B cell (primary cell): ENCODE measurements around the gene SERPINF2. TPM values are rescaled to one million over a fixed set of nuclear protein-coding genes. Genes with fewer than 3 reads are reported as not detected.
"Not testable (repeated sequence)": the region's sequence is repeated elsewhere in the genome, so short reads cannot be mapped to it uniquely, and the experiment has no call there.

ENCODE experiments used
- ATAC-seq: fragments of 200-7000 bp; cut with Tn5 transposase; one replicate; pipeline ENCODE4 v1.10.0; 2021; ENCODE audit warnings: low read depth, mild to moderate bottlenecking, moderate number of reproducible peaks, moderate library complexity
- CTCF ChIA-PET: fragments of 350-600 bp; sonication (Branson Sonifier 250); formaldehyde crosslinking; loops from one replicate; lab custom pipeline; 2021; ENCODE audit warnings: antibody characterized with exemption, inconsistent platforms; lab: Charles Lee
- POLR2A ChIA-PET: fragments of 350-600 bp; sonication (Branson Sonifier 250); formaldehyde crosslinking; loops from one replicate; lab custom pipeline; 2021; ENCODE audit warnings: antibody characterized with exemption; lab: Charles Lee
- DNase-seq: peaks from one replicate; pipeline ENCODE4 v3.0.0; 2013
- H2AFZ ChIP-seq: 2 replicates; pipeline ENCODE4 v1.6.1; 2012; ENCODE audit warnings: mild to moderate bottlenecking, low read depth, low read length; ENCODE audit not compliant: insufficient read depth, poor library complexity, severe bottlenecking
- H3K27ac ChIP-seq, 2 donors: 1 replicate in 1 of 2; 2 replicates in 1 of 2; pipeline ENCODE4 v1.5.1; 2012 to 2013; ENCODE audit warnings: low read length in 2 of 2, mild to moderate bottlenecking in 2 of 2, moderate library complexity in 1 of 2
- H3K27me3 ChIP-seq, 4 experiments: fragments of 200-600 bp in 1 of 4; sonication (generic) in 1 of 4; replicated peaks in 1 of 4; 1 replicate in 2 of 4; 2 replicates in 2 of 4; pipeline versions ENCODE4 v1.6.1 to v1.7.0; 2013 to 2016; ENCODE audit warnings: low read length in 3 of 4, mild to moderate bottlenecking in 2 of 4, mixed read lengths in 1 of 4, moderate library complexity in 1 of 4; ENCODE audit not compliant: insufficient read depth in 4 of 4, control insufficient read depth in 3 of 4; ENCODE audit errors: control extremely low read depth in 1 of 4
- H3K36me3 ChIP-seq, 2 experiments: replicated peaks in 1 of 2; 1 replicate in 1 of 2; 2 replicates in 1 of 2; pipeline versions ENCODE4 v1.6.1 to v1.7.1; 2013; ENCODE audit warnings: low read length in 1 of 2; ENCODE audit not compliant: insufficient read depth in 2 of 2, control insufficient read depth in 1 of 2; ENCODE audit errors: control extremely low read depth in 1 of 2, extremely low read depth in 1 of 2
- H3K4me1 ChIP-seq, 2 donors: fragments of 200-600 bp in 1 of 2; sonication (generic) in 1 of 2; 1 replicate in 1 of 2; 2 replicates in 1 of 2; pipeline versions ENCODE4 v1.5.1 to v1.6.1; 2013 to 2017; ENCODE audit warnings: low read length in 2 of 2; ENCODE audit not compliant: control insufficient read depth in 2 of 2, insufficient read depth in 2 of 2
- H3K4me2 ChIP-seq: replicated peaks from 2 replicates; pipeline ENCODE3; 2012; ENCODE audit warnings: mild to moderate bottlenecking, low read depth, low read length; ENCODE audit not compliant: poor library complexity, severe bottlenecking
- H3K4me3 ChIP-seq, 5 experiments: fragments of 200-600 bp in 1 of 5; sonication (generic) in 1 of 5; 1 replicate in 3 of 5; 2 replicates in 2 of 5; pipeline versions ENCODE4 v1.5.1 to v1.7.0; 2011 to 2016; ENCODE audit warnings: low read length in 4 of 5, mild to moderate bottlenecking in 4 of 5, low read depth in 2 of 5, control low read depth in 1 of 5, moderate library complexity in 1 of 5; ENCODE audit not compliant: insufficient read depth in 1 of 5; ENCODE audit errors: control extremely low read depth in 1 of 5, extremely low read depth in 1 of 5
- H3K79me2 ChIP-seq: fragments of 200-600 bp; sonication (generic); one replicate; pipeline ENCODE4 v1.6.0; 2016; ENCODE audit warnings: low read length; ENCODE audit not compliant: control insufficient read depth, insufficient read depth
- H3K9ac ChIP-seq: fragments of 200-600 bp; sonication (generic); 2 replicates; pipeline ENCODE4 v1.6.1; 2017; ENCODE audit warnings: mild to moderate bottlenecking, low read length, moderate library complexity
- H3K9me3 ChIP-seq, 3 donors: one replicate each; pipeline versions ENCODE4 v1.6.1 to v1.7.1; 2013; ENCODE audit warnings: low read length in 2 of 3; ENCODE audit not compliant: control insufficient read depth in 2 of 3, insufficient read depth in 1 of 3; ENCODE audit errors: control extremely low read depth in 1 of 3
- H4K20me1 ChIP-seq: 2 replicates; pipeline ENCODE4 v1.6.0; 2012; ENCODE audit warnings: mild to moderate bottlenecking, low read length; ENCODE audit not compliant: insufficient read depth, control insufficient read depth, poor library complexity, severe bottlenecking
- H3K27ac Mint-ChIP-seq: one replicate; pipeline ENCODE4 v1.8.0; 2021; ENCODE audit warnings: mixed read lengths
- H3K27me3 Mint-ChIP-seq: one replicate; pipeline ENCODE4 v1.8.0; 2021; ENCODE audit warnings: mixed read lengths
- H3K4me1 Mint-ChIP-seq: one replicate; pipeline ENCODE4 v1.8.0; 2021; ENCODE audit warnings: mixed read lengths
- H3K4me3 Mint-ChIP-seq: one replicate; pipeline ENCODE4 v1.8.0; 2021; ENCODE audit warnings: mixed read lengths
- H3K9me3 Mint-ChIP-seq: one replicate; pipeline ENCODE4 v1.8.0; 2022; ENCODE audit warnings: mixed read lengths; ENCODE audit not compliant: insufficient read depth
- CTCF ChIP-seq: fragments of 200-600 bp; IDR thresholded peaks from one replicate; pipeline ENCODE4 v1.8.0; 2022; ENCODE audit warnings: antibody characterized with exemption, mild to moderate bottlenecking
- EZH2 ChIP-seq: IDR thresholded peaks from 2 replicates; pipeline ENCODE4 v1.6.1; 2012; ENCODE audit warnings: borderline replicate concordance, low read depth, mild to moderate bottlenecking, moderate library complexity, low read length; ENCODE audit not compliant: insufficient read depth, poor library complexity, severe bottlenecking
- WGBS: methylation state at CpG from one replicate; pipeline ENCODE4 v1.1.5; 2013; ENCODE audit warnings: missing lambda C conversion rate; ENCODE audit not compliant: insufficient coverage; 5-methylcytosine and 5-hydroxymethylcytosine counted together
- intact Hi-C: fragments of 100-400 bp; cut with micrococcal nuclease; formaldehyde crosslinking; loops from one replicate; pipeline ENCODE4 v1.10.0; 2022
- polyA plus RNA-seq: library from polyadenylated mRNA; depleted of rRNA; stranded (reverse); fragments of >200 nt; gene quantifications from 2 replicates; pipeline ENCODE4 v1.2.3, GENCODE V29; 2012
- total RNA-seq, 2 donors: library from RNA; stranded (reverse); fragments of 120-200 nt in 1 of 2; gene quantifications; 1 replicate in 1 of 2; 2 replicates in 1 of 2; pipeline versions ENCODE4 v1.2.3 to v1.2.4, GENCODE V29; 2013 to 2022

SERPINF2 gene
- total and polyA plus RNA-seq, 2 donors (not counting 1 experiment from before 2014, with no cell fraction given) = 0.97 to 3.9 TPM

- Mint-ChIP-seq H3K4me3 (peak overlapping the region; percentile 57), H3K27ac (peak overlapping the region; percentile 90), H3K4me1 (peaks cover 29% of the 10 kb centered on the region)
- H3K36me3 ChIP-seq, H3K79me2 ChIP-seq, H3K27me3 ChIP-seq, H2AFZ ChIP-seq, H3K9ac ChIP-seq, H3K4me3 ChIP-seq, ATAC-seq, intact Hi-C loops, H3K27me3 Mint-ChIP-seq, H3K4me2 ChIP-seq, DNase-seq, H4K20me1 ChIP-seq, H3K9me3 Mint-ChIP-seq: not testable (repeated sequence)
- Histone ChIP-seq H3K9me3 (peaks cover 0 to 22% (median 0%) of the 10 kb centered on the region in 3 donors), H3K4me1 (peaks cover 26 to 40% of the 10 kb centered on the region in 2 donors), H3K27ac (peak overlapping the region in 1 of 2 donors; percentile 33)
- 97% methylated on average over 8 of the region's 12 CpGs for WGBS
- ChIA-PET POLR2A (interaction anchor here (0.5 to 5.3 kb wide), 7 partner anchors 9 to 499 kb away, joined by 3 to 48 read pairs (median 4); partner anchors contain the start of gene WDR81), CTCF (interaction anchor here (1.3 to 6.2 kb wide), 6 partner anchors 9 to 56 kb away, joined by 4 to 71 read pairs (median 8); partner anchors contain the start of gene WDR81)
Measured at GRCh38 chr17:1773000-1773695, 30.5 kb downstream of the SERPINF2 start.

- Mint-ChIP-seq H3K27me3 (no peaks in the 10 kb centered on the region), H3K9me3 (no peaks in the 10 kb centered on the region), H3K4me1 (peaks cover 29% of the 10 kb centered on the region), H3K4me3 (no peak overlapping the region), H3K27ac (peak overlapping the region; percentile 90)
- Histone ChIP-seq H3K4me2 (no peak overlapping the region), H3K9me3 (peaks cover 0 to 18% (median 0%) of the 10 kb centered on the region in 3 donors), H3K27me3 (no peaks in the 10 kb centered on the region), H3K36me3 (peaks cover 0 to 15% of the 10 kb centered on the region in 2 experiments), H3K4me1 (peaks cover 26 to 35% of the 10 kb centered on the region in 2 donors), H3K9ac (no peak overlapping the region), H3K79me2 (no peaks in the 10 kb centered on the region), H4K20me1 (no peaks in the 10 kb centered on the region), H2AFZ (no peak overlapping the region), H3K27ac (peak overlapping the region in 1 of 2 donors; percentile 14), H3K4me3 (no peak overlapping the region)
- no peak for TF ChIP-seq EZH2
- no peak for TF ChIP-seq CTCF
- ChIA-PET CTCF (interaction anchor here (1.3 to 6.2 kb wide), 6 partner anchors 9 to 57 kb away, joined by 4 to 71 read pairs (median 8); partner anchors contain the start of gene WDR81), POLR2A (interaction anchor here (0.5 to 5.3 kb wide), 4 partner anchors 9 to 54 kb away, joined by 4 to 48 read pairs (median 4); partner anchors contain the start of gene WDR81)
- ATAC-seq = no peak
- intact Hi-C loops = no loop called here
- WGBS = 89% methylated on average over 4 of the region's 7 CpGs
- no peak for DNase-seq
Measured at GRCh38 chr17:1773696-1774181, 31.1 kb downstream of the SERPINF2 start.
